ENCODE data around the gene ADAT3. TPM values are rescaled to one million over a fixed set of nuclear protein-coding genes. Genes with fewer than 3 reads are reported as not detected.

The ADAT3 gene
- 10 to 100 TPM in 1 of 2 donors, 1 to 10 TPM in 1; 3.1 to 11.0 TPM for total RNA-seq

DNA sequence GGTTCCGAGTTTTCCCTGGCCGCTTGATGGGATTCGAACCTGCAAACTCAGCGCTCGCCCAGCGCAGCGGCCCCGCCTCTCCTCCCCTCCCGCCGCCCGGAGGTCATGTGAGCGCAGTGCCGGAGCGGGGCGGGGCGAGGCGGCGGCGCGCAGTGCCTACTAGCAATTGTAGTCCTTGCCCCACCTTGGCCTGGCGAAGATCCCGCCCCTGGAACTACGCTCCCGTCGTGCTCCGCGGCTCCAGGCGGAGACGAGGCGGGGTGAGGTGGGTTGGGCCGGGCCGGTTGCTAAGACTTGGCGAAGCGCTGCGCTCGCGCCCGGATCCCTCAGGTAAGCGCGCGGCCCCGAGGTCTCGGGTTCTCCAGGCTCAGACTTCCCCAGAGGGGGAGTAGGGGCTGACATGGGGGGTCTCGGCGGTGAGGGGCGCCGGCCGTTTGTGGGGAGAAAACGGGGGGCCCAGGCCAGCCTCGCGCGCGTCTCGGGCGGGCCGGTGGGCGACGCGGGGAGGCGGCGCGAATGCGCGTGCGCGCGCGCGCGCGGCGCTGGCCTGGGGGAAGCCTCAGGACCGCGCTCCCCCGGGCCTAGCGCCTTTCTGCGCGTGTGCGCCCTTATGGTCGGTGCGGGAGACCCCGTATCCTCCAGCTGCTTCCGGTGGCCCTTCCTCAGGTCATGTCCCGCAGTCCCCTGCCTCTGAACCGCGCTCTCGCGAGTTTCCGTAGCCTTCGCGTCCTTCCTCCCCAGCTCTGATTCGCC is at the start of gene ADAT3, which contains the start of gene SCAMP4:
Gene ADAT3, plus strand, starts transcription at position 290 of the 753 bp plus-strand sequence. CDS start 6,649 bp downstream, outside the sequence.
Gene SCAMP4, plus strand, starts transcription at position 290 of the 753 bp plus-strand sequence. CDS start 9,621 bp downstream, outside the sequence.

GRCh38 chr19:1863328-1863637 is 41.9 kb upstream of the ADAT3 start, which contains the start of gene KLF16:
Gene KLF16, minus strand, starts transcription at chr19:1863579. Its CDS starts 82 bp downstream, at chr19:1863497.

GRCh38 chr19:1885398-1886119 is 19.6 kb upstream of the ADAT3 start, which contains the start of gene ABHD17A:
Gene ABHD17A, minus strand, starts transcription at chr19:1885496. Its CDS starts 3,930 bp downstream, at chr19:1881566.

DNA sequence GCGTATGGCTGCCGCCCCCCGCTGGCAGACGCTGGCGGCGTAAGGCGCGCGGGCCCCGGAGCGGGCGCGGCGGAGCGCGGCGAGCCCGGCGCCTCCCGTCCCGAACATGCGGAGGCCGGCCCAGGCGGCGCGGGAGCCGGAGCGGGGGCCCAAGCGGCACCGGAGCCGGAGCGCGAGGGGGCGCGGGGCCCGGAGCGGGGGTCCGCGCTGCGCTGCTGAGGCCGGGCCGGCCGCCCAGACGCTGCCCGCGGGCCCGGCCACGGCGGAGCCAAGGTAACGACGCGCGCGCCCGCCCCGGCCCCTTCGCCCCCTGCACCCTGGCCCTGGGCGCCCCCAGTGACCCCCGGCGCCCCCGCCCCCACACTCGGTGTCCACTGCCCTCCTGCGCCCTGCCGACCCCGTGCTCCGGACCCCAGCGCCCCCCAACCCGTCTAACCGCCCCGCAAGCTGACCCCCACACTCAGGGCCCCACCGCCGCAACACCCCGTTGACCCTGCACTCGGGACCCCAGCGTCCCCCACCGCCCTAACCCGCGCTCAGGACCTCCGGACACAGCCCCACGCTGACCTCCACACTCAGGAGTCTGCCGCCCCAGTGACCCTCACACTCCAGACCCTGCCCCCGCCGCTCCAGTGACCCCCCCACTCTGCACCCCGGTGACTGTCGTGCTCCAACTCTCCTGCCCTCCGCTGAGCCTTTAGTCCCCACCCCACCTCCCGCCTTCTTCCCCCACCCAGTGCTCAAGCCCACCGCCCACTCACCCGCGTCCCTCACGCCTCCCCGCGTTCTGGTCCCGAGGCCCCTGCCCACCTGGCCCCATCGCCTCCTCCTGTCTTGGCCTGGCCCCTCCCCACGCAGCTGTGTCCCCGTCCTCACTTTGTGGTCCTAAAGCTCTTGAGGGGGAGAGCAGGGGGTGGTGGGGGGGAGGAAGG is 36.2 kb downstream of the ADAT3 start, which contains the start of gene CSNK1G2:
Gene CSNK1G2, plus strand, starts transcription at position 27 of the 932 bp plus-strand sequence. CDS start 28,601 bp downstream, outside the sequence.

Other genes with a start within 250 kb of the ADAT3 start
- gene ONECUT3, start 151.9 kb upstream of the ADAT3 start, total RNA-seq: not detected
- gene ATP8B3, start 93.1 kb upstream of the ADAT3 start, total RNA-seq: 1 to 10 TPM; 1.7 to 4.0 TPM
- gene REXO1, start 56.9 kb upstream of the ADAT3 start, total RNA-seq: 10 to 100 TPM; 10.7 to 14.7 TPM
- gene KLF16, start 41.8 kb upstream of the ADAT3 start, total RNA-seq: 10 to 100 TPM in 1 of 2 donors, 1 to 10 TPM in 1; 8.6 to 22.6 TPM
- gene ABHD17A, start 19.9 kb upstream of the ADAT3 start, total RNA-seq: 10 to 100 TPM; 61.9 to 80.6 TPM
- 10 to 100 TPM; 68.3 to 74.0 TPM for gene SCAMP4, start within 50 bp of the ADAT3 start, total RNA-seq
- gene CSNK1G2, start 35.8 kb downstream of the ADAT3 start, total RNA-seq: 10 to 100 TPM; 67.8 to 81.9 TPM
- gene BTBD2, start 110.3 kb downstream of the ADAT3 start, total RNA-seq: 10 to 100 TPM; 54.0 to 55.9 TPM
- gene MKNK2, start 145.8 kb downstream of the ADAT3 start, total RNA-seq: 10 to 100 TPM; 40.6 to 42.3 TPM
- 10 to 100 TPM; 16.2 to 22.3 TPM for gene MOB3A, start 190.9 kb downstream of the ADAT3 start, total RNA-seq
- gene IZUMO4, start 191.5 kb downstream of the ADAT3 start, total RNA-seq: under 1 TPM in 1 of 2 donors, not detected in 1; 0.69 TPM
- gene AP3D1, start 246.2 kb downstream of the ADAT3 start, total RNA-seq: 100 to 1,000 TPM; 114 to 163 TPM

Measured in melanocyte of skin (primary cell).